HG03520 (cell line): ENCODE measurements around the gene SPX.

Source experiments
- ATAC-seq: cut with Tn5 transposase; IDR thresholded peaks from one replicate; pipeline ENCODE4 v1.9.1; 2021; ENCODE audit warnings: mild to moderate bottlenecking, moderate library complexity; ENCODE audit not compliant: unreplicated experiment

The SPX gene

GRCh38 chr12:21538061-21538653 is 12.1 kb downstream of the SPX start:
- ATAC-seq, result no peak

GRCh38 chr12:21539797-21540196 is 13.7 kb downstream of the SPX start:
- no peak for ATAC-seq

- no peak for ATAC-seq
Measured at GRCh38 chr12:21541773-21542172, 15.7 kb downstream of the SPX start.

GRCh38 chr12:21542403-21542802 is 16.3 kb downstream of the SPX start:
- ATAC-seq, result no peak

- no peak for ATAC-seq
Measured at GRCh38 chr12:21543151-21543550, 17.1 kb downstream of the SPX start.

GRCh38 chr12:21545557-21545956 is 19.5 kb downstream of the SPX start:
- ATAC-seq, result no peak

GRCh38 chr12:21546716-21547115 is 20.6 kb downstream of the SPX start:
- no peak for ATAC-seq

GRCh38 chr12:21547437-21547836 is 21.3 kb downstream of the SPX start:
- no peak for ATAC-seq

GRCh38 chr12:21551841-21552465 is 25.9 kb downstream of the SPX start:
- ATAC-seq, result no peak

- ATAC-seq, result no peak
Measured at GRCh38 chr12:21552635-21553328, 26.7 kb downstream of the SPX start.

GRCh38 chr12:21553329-21553675 is 27.2 kb downstream of the SPX start:
- no peak for ATAC-seq

GRCh38 chr12:21558100-21558679 is 32.1 kb downstream of the SPX start:
- no peak for ATAC-seq

- no peak for ATAC-seq
Measured at GRCh38 chr12:21559855-21560569, 33.9 kb downstream of the SPX start.

- ATAC-seq, result no peak
Measured at GRCh38 chr12:21561158-21561557, 35.1 kb downstream of the SPX start.

GRCh38 chr12:21562859-21563258 is 36.8 kb downstream of the SPX start:
- ATAC-seq, result no peak

- ATAC-seq, result no peak
Measured at GRCh38 chr12:21566223-21566906, 40.3 kb downstream of the SPX start.

GRCh38 chr12:21566907-21567394 is 40.9 kb downstream of the SPX start:
- no peak for ATAC-seq

- ATAC-seq, result no peak
Measured at GRCh38 chr12:21568115-21568514, 42.0 kb downstream of the SPX start.

GRCh38 chr12:21571046-21571445 is 45.0 kb downstream of the SPX start:
- no peak for ATAC-seq

- no peak for ATAC-seq
Measured at GRCh38 chr12:21573733-21574358, 47.8 kb downstream of the SPX start.
